PC-9 (cell line): ENCODE results near the gene KBTBD12. TPM values are rescaled to one million over a fixed set of nuclear protein-coding genes. Genes with fewer than 3 reads are reported as not detected.

Experiments
- BruUV-seq: library from RNA; stranded (reverse); fragments of 400-500 nt; replicated peaks from 2 replicates; lab custom pipeline; 2021; lab: Mats Ljungman, UMichigan
- CTCF ChIA-PET: fragments of 300-600 bp; sonication (Branson Sonifier 250); formaldehyde crosslinking; loops from one replicate; lab custom pipeline; 2022; ENCODE audit warnings: antibody characterized with exemption; lab: Charles Lee
- POLR2A ChIA-PET: fragments of 300-600 bp; sonication (Branson Sonifier 250); formaldehyde crosslinking; loops from one replicate; lab custom pipeline; 2022; ENCODE audit warnings: antibody characterized with exemption; ENCODE audit not compliant: unreplicated experiment; lab: Charles Lee
- DNase-seq, 2 experiments: peaks; one replicate each; pipeline versions ENCODE4 v3.0.0 to v3.0.0-alpha.2; 2015 to 2022; ENCODE audit warnings: mixed read lengths in 1 of 2
- H2AFZ ChIP-seq: fragments of 200-600 bp; sonication (generic); 2 replicates; pipeline ENCODE4 v1.8.1; 2017; ENCODE audit warnings: antibody characterized with exemption
- H3F3A ChIP-seq: fragments of 200-600 bp; sonication (generic); 2 replicates; pipeline ENCODE4 v1.8.1; 2017; ENCODE audit warnings: antibody characterized with exemption, mild to moderate bottlenecking, low read depth; ENCODE audit not compliant: insufficient read depth
- H3K27ac ChIP-seq: fragments of 200-600 bp; sonication (generic); 2 replicates; pipeline ENCODE4 v1.6.1; 2016; ENCODE audit warnings: mixed run types
- H3K27me3 ChIP-seq: fragments of 200-600 bp; sonication (generic); 2 replicates; pipeline ENCODE4 v1.6.1; 2016; ENCODE audit warnings: low read depth, mixed run types; ENCODE audit not compliant: insufficient read depth
- H3K36me3 ChIP-seq: fragments of 200-600 bp; sonication (generic); 2 replicates; pipeline ENCODE4 v1.6.1; 2016; ENCODE audit warnings: low read depth, mixed run types
- H3K4me1 ChIP-seq: fragments of 200-600 bp; sonication (generic); replicated peaks from 2 replicates; pipeline ENCODE4 v1.6.1; 2016; ENCODE audit warnings: mixed run types; ENCODE audit not compliant: insufficient read depth
- H3K4me2 ChIP-seq: fragments of 200-600 bp; sonication (generic); 2 replicates; pipeline ENCODE4 v1.6.1; 2017; ENCODE audit warnings: mixed run types
- H3K4me3 ChIP-seq: fragments of 200-600 bp; sonication (generic); 2 replicates; pipeline ENCODE4 v1.6.1; 2016; ENCODE audit warnings: mixed run types
- H3K79me2 ChIP-seq: fragments of 200-600 bp; sonication (generic); 2 replicates; pipeline ENCODE4 v1.6.1; 2017; ENCODE audit warnings: low read depth, mixed run types
- H3K9me2 ChIP-seq: fragments of 200-600 bp; sonication (generic); 2 replicates; pipeline ENCODE4 v1.8.1; 2017; ENCODE audit warnings: mild to moderate bottlenecking; ENCODE audit not compliant: insufficient read depth
- H3K9me3 ChIP-seq: fragments of 200-600 bp; sonication (generic); 2 replicates; pipeline ENCODE4 v1.8.1; 2016; ENCODE audit warnings: low read depth; ENCODE audit not compliant: insufficient read depth
- H4K20me1 ChIP-seq: fragments of 200-600 bp; sonication (generic); 2 replicates; pipeline ENCODE4 v1.8.1; 2017; ENCODE audit not compliant: insufficient read depth
- CTCF ChIP-seq: fragments of 200-600 bp; sonication (generic); conservative IDR thresholded peaks from 2 replicates; pipeline ENCODE4 v1.6.1; 2017; ENCODE audit warnings: mixed run types, antibody characterized with exemption, mild to moderate bottlenecking, moderate library complexity
- EZH2 ChIP-seq: fragments of 200-600 bp; sonication (generic); IDR thresholded peaks from 2 replicates; pipeline ENCODE4 v1.8.0; 2017; ENCODE audit warnings: antibody characterized with exemption, low read depth
- intact Hi-C: fragments of 100-400 bp; cut with micrococcal nuclease; formaldehyde crosslinking; loops from one replicate; pipeline ENCODE4 v1.10.0; 2022; ENCODE audit not compliant: unreplicated experiment
- total RNA-seq: library from RNA; stranded (reverse); gene quantifications from 2 replicates; pipeline ENCODE4 v1.2.3, GENCODE V29; 2021

KBTBD12 gene
- total RNA-seq, 1 experiment from 2014 or later, result 1.1 TPM

DNA sequence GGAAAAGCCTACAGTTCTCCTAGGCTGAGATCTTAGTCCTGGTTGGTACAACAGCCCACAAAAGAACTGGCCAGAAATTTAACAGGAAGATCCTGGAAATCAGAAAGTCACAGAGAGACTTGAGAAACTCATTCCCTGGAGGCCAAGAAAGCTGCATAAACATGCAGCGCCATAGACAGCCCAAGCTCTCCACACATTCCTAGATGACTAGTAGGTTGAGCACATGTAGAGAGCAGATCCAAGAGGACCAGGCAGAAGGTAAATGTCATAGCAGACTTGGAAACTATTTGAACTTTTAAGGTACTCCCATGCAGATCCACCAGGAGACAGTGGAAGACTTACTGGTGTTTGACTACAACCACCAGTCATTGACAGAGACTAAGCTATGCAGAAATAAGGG lies 18.4 kb downstream of the KBTBD12 start:
- Histone ChIP-seq H4K20me1 (no peaks in the 10 kb centered on the region; the same call in 1 of the 2 replicates), H3K4me1 (peaks cover 26% of the 10 kb centered on the region), H3K27ac (no peak overlapping the region), H3K9me3 (no peaks in the 10 kb centered on the region), H3F3A (peaks cover 5% of the 10 kb centered on the region), H2AFZ (no peak overlapping the region), H3K4me3 (no peak overlapping the region), H3K9me2 (no peaks in the 10 kb centered on the region), H3K4me2 (no peak overlapping the region), H3K27me3 (no peaks in the 10 kb centered on the region), H3K36me3 (no peaks in the 10 kb centered on the region), H3K79me2 (no peaks in the 10 kb centered on the region)
- no TSS peak for BruUV-seq
- CTCF ChIA-PET, result interaction anchor here (0.6 kb wide), 1 partner anchor 47 kb away, joined by 3 read pairs; no protein-coding TSS in a partner anchor
- intact Hi-C loops, result no loop called here
- no peak for DNase-seq
- TF ChIP-seq EZH2 (no peak), CTCF (no peak)
- POLR2A ChIA-PET, result no interaction called here

- ChIA-PET CTCF (no interaction called here), POLR2A (no interaction called here)
- Histone ChIP-seq H3K4me1 (peaks cover 10% of the 10 kb centered on the region), H2AFZ (no peak overlapping the region), H3K4me3 (no peak overlapping the region), H3K4me2 (no peak overlapping the region), H3K27ac (no peak overlapping the region), H3K9me3 (no peaks in the 10 kb centered on the region; the same call in 1 of the 2 replicates), H4K20me1 (no peaks in the 10 kb centered on the region), H3F3A (peaks cover 7% of the 10 kb centered on the region; the same call in 1 of the 2 replicates), H3K36me3 (no peaks in the 10 kb centered on the region), H3K9me2 (no peaks in the 10 kb centered on the region), H3K27me3 (no peaks in the 10 kb centered on the region), H3K79me2 (no peaks in the 10 kb centered on the region)
- DNase-seq, result no peak
- intact Hi-C loops, result no loop called here
- BruUV-seq, result no TSS peak
- TF ChIP-seq CTCF, result no peak
- TF ChIP-seq EZH2, result no peak
Observed at GRCh38 chr3:127938800-127939199, 23.8 kb downstream of the KBTBD12 start.

DNA sequence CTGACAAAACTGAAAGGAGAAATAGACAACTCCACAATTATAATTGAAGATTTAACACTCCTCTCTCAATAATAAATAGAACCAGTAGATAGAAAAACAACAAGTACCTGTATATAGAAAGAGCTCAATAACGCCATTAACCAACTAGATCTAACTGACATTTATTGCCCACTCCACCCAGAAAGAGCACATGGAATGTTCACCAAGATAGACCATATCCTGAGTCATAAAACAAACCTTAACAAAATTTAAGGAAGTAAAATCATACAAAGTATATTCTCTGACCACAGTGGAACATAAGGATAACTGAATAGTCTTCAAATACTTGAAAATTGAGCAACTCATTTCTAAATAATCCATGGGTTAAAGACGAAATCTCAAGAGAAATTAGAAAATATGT lies 25.1 kb downstream of the KBTBD12 start:
- 0 out of 2 replicates have a peak overlapping the region, but pooled peaks have one; percentile 5 for H3K4me2 ChIP-seq
- CTCF ChIA-PET, result no interaction called here

More for the DNA sequence above, 25.1 kb downstream of the KBTBD12 start:
- H3K4me1 ChIP-seq, result peaks cover 10% of the 10 kb centered on the region
- H2AFZ ChIP-seq, result no peak overlapping the region; the same call in 1 of the 2 replicates
- no peaks in the 10 kb centered on the region for H4K20me1 ChIP-seq
- POLR2A ChIA-PET, result no interaction called here
- H3K27me3 ChIP-seq, result no peaks in the 10 kb centered on the region
- H3F3A ChIP-seq, result peaks cover 7% of the 10 kb centered on the region; the same call in 1 of the 2 replicates
- no peaks in the 10 kb centered on the region for H3K9me2 ChIP-seq
- intact Hi-C loops, result no loop called here
- DNase-seq, result peak in 1 of 2 experiments; percentile 52
- no peak overlapping the region for H3K4me3 ChIP-seq
- H3K9me3 ChIP-seq, result no peaks in the 10 kb centered on the region; the same call in 1 of the 2 replicates
- no peaks in the 10 kb centered on the region for H3K79me2 ChIP-seq
- TF ChIP-seq CTCF (no peak), EZH2 (no peak)
- no peak overlapping the region for H3K27ac ChIP-seq
- BruUV-seq, result no TSS peak
- H3K36me3 ChIP-seq, result no peaks in the 10 kb centered on the region
